NCI-H2196 treated with DMSO at 0.1 percent for 48 hours (cell line): ENCODE measurements around the gene PCNX2.

Source experiments
- DNase-seq: peaks from one replicate; lab custom pipeline; 2025; ENCODE audit not compliant: unreplicated experiment; lab: John Stamatoyannopoulos, UW

PCNX2 gene

GRCh38 chr1:232987046-232987773 is 308.3 kb downstream of the PCNX2 start:
- no peak for DNase-seq

- no peak for DNase-seq
Observed at GRCh38 chr1:232986527-232986922, 309.0 kb downstream of the PCNX2 start.

- no peak for DNase-seq
Observed at GRCh38 chr1:232985882-232986526, 309.5 kb downstream of the PCNX2 start.

GRCh38 chr1:232984577-232985425 is 310.7 kb downstream of the PCNX2 start:
- DNase-seq = no peak

- no peak for DNase-seq
Observed at GRCh38 chr1:232983817-232984567, 311.5 kb downstream of the PCNX2 start.

GRCh38 chr1:232983375-232983774 is 312.1 kb downstream of the PCNX2 start:
- DNase-seq = no peak

GRCh38 chr1:232982238-232982944 is 313.1 kb downstream of the PCNX2 start:
- no peak for DNase-seq

GRCh38 chr1:232980986-232981560 is 314.5 kb downstream of the PCNX2 start:
- DNase-seq = no peak

GRCh38 chr1:232980355-232980978 is 315.1 kb downstream of the PCNX2 start:
- DNase-seq = no peak

- DNase-seq = no peak
Observed at GRCh38 chr1:232979558-232979957, 316.0 kb downstream of the PCNX2 start.

- DNase-seq = no peak
Observed at GRCh38 chr1:232978815-232979214, 316.7 kb downstream of the PCNX2 start.

GRCh38 chr1:232978091-232978634 is 317.4 kb downstream of the PCNX2 start:
- no peak for DNase-seq

GRCh38 chr1:232974971-232975370 is 320.6 kb downstream of the PCNX2 start:
- no peak for DNase-seq

GRCh38 chr1:232973652-232974611 is 321.6 kb downstream of the PCNX2 start:
- DNase-seq = no peak

GRCh38 chr1:232970508-232970907 is 325.0 kb downstream of the PCNX2 start:
- DNase-seq = no peak

- no peak for DNase-seq
Observed at GRCh38 chr1:232969799-232970198, 325.7 kb downstream of the PCNX2 start.

GRCh38 chr1:232968965-232969364 is 326.6 kb downstream of the PCNX2 start:
- DNase-seq = no peak

- DNase-seq = no peak
Observed at GRCh38 chr1:232968391-232968790, 327.1 kb downstream of the PCNX2 start.
